Measurements from ENCODE around the gene TUBD1. TPM values are rescaled to one million over a fixed set of nuclear protein-coding genes. Genes with fewer than 3 reads are reported as not detected.
"Not testable (repeated sequence)": the region's sequence is repeated elsewhere in the genome, so short reads cannot be mapped to it uniquely, and the experiment has no call there.

Gene TUBD1
- total and polyA plus RNA-seq, 2 donors (not counting 1 experiment from before 2014, with no cell fraction given), result 5.7 to 20.0 TPM

GRCh38 chr17:59940697-59941096 lies 48.0 kb upstream of the TUBD1 start:
- H2AFZ ChIP-seq (ENCODE audit: insufficient read depth, low read depth, low read length, poor library complexity, severe bottlenecking); H3K9me3 Mint-ChIP-seq (ENCODE audit: insufficient read depth); H3K4me3 ChIP-seq (ENCODE audit: control extremely low read depth in 1 of 5, extremely low read depth in 1 of 5, insufficient read depth in 1 of 5, low read depth in 2 of 5, low read length in 4 of 5); H3K79me2 ChIP-seq (ENCODE audit: control insufficient read depth, insufficient read depth, low read length); H3K27me3 Mint-ChIP-seq; H3K4me1 ChIP-seq (ENCODE audit: control insufficient read depth in 2 of 2, insufficient read depth in 2 of 2, low read length in 2 of 2); POLR2A ChIA-PET; H3K27me3 ChIP-seq (replicated peaks in 1 of 4; ENCODE audit: control extremely low read depth in 1 of 4, control insufficient read depth in 3 of 4, insufficient read depth in 4 of 4, low read length in 3 of 4); DNase-seq; ATAC-seq (ENCODE audit: low read depth); H3K4me1 Mint-ChIP-seq; H3K27ac ChIP-seq (ENCODE audit: low read length in 2 of 2); H3K4me2 ChIP-seq (replicated peaks; ENCODE audit: low read depth, low read length, poor library complexity, severe bottlenecking); H3K27ac Mint-ChIP-seq; H4K20me1 ChIP-seq (ENCODE audit: control insufficient read depth, insufficient read depth, low read length, poor library complexity, severe bottlenecking); H3K4me3 Mint-ChIP-seq; intact Hi-C loops (cut with micrococcal nuclease); H3K9me3 ChIP-seq (ENCODE audit: control extremely low read depth in 1 of 3, control insufficient read depth in 2 of 3, insufficient read depth in 1 of 3, low read length in 2 of 3); H3K9ac ChIP-seq (ENCODE audit: low read length): not testable (repeated sequence)
- H3K36me3 ChIP-seq (replicated peaks in 1 of 2; ENCODE audit: control extremely low read depth in 1 of 2, control insufficient read depth in 1 of 2, extremely low read depth in 1 of 2, insufficient read depth in 2 of 2, low read length in 1 of 2), result peaks cover 0 to 45% of the 10 kb centered on the region in 2 experiments
- CTCF ChIA-PET, result interaction anchor here (1.5 kb wide), 1 partner anchor 26 kb away, joined by 5 read pairs; no protein-coding TSS in a partner anchor
- WGBS (ENCODE audit: insufficient coverage), result no CpG with 5 or more reads among the region's 3 CpGs

- H3K9me3 ChIP-seq (ENCODE audit: control extremely low read depth in 1 of 3, control insufficient read depth in 2 of 3, insufficient read depth in 1 of 3, low read length in 2 of 3); H3K4me2 ChIP-seq (replicated peaks; ENCODE audit: low read depth, low read length, poor library complexity, severe bottlenecking); H3K27me3 ChIP-seq (replicated peaks in 1 of 4; ENCODE audit: control extremely low read depth in 1 of 4, control insufficient read depth in 3 of 4, insufficient read depth in 4 of 4, low read length in 3 of 4); H3K4me1 Mint-ChIP-seq; H3K27me3 Mint-ChIP-seq; DNase-seq; H3K9ac ChIP-seq (ENCODE audit: low read length); intact Hi-C loops (cut with micrococcal nuclease); H3K9me3 Mint-ChIP-seq (ENCODE audit: insufficient read depth); ATAC-seq (ENCODE audit: low read depth); H3K27ac ChIP-seq (ENCODE audit: low read length in 2 of 2); H3K4me3 Mint-ChIP-seq; H3K4me1 ChIP-seq (ENCODE audit: control insufficient read depth in 2 of 2, insufficient read depth in 2 of 2, low read length in 2 of 2); H3K27ac Mint-ChIP-seq; H4K20me1 ChIP-seq (ENCODE audit: control insufficient read depth, insufficient read depth, low read length, poor library complexity, severe bottlenecking); H3K4me3 ChIP-seq (ENCODE audit: control extremely low read depth in 1 of 5, extremely low read depth in 1 of 5, insufficient read depth in 1 of 5, low read depth in 2 of 5, low read length in 4 of 5); H3K79me2 ChIP-seq (ENCODE audit: control insufficient read depth, insufficient read depth, low read length); H2AFZ ChIP-seq (ENCODE audit: insufficient read depth, low read depth, low read length, poor library complexity, severe bottlenecking): not testable (repeated sequence)
- H3K36me3 ChIP-seq (replicated peaks in 1 of 2; ENCODE audit: control extremely low read depth in 1 of 2, control insufficient read depth in 1 of 2, extremely low read depth in 1 of 2, insufficient read depth in 2 of 2, low read length in 1 of 2), result peaks cover 7 to 61% of the 10 kb centered on the region in 2 experiments
- POLR2A ChIA-PET, result interaction anchor here (0.6 kb wide), 1 partner anchor 1516 kb away, joined by 7 read pairs; no protein-coding TSS in a partner anchor
- WGBS (ENCODE audit: insufficient coverage), result no CpG with 5 or more reads among the region's 1 CpG
- CTCF ChIA-PET, result interaction anchor here (1.1 kb wide), 1 partner anchor 18 kb away, joined by 11 read pairs; no protein-coding TSS in a partner anchor
Measured at GRCh38 chr17:59933317-59933716, 40.6 kb upstream of the TUBD1 start.

GRCh38 chr17:59930768-59931167 lies 38.0 kb upstream of the TUBD1 start:
- H4K20me1 ChIP-seq (ENCODE audit: control insufficient read depth, insufficient read depth, low read length, poor library complexity, severe bottlenecking); H3K27me3 ChIP-seq (replicated peaks in 1 of 4; ENCODE audit: control extremely low read depth in 1 of 4, control insufficient read depth in 3 of 4, insufficient read depth in 4 of 4, low read length in 3 of 4); H3K4me2 ChIP-seq (replicated peaks; ENCODE audit: low read depth, low read length, poor library complexity, severe bottlenecking); H3K4me3 Mint-ChIP-seq; H3K9me3 Mint-ChIP-seq (ENCODE audit: insufficient read depth); H2AFZ ChIP-seq (ENCODE audit: insufficient read depth, low read depth, low read length, poor library complexity, severe bottlenecking); H3K27me3 Mint-ChIP-seq; ATAC-seq (ENCODE audit: low read depth); H3K79me2 ChIP-seq (ENCODE audit: control insufficient read depth, insufficient read depth, low read length); intact Hi-C loops (cut with micrococcal nuclease); H3K27ac ChIP-seq (ENCODE audit: low read length in 2 of 2); H3K27ac Mint-ChIP-seq; H3K9me3 ChIP-seq (ENCODE audit: control extremely low read depth in 1 of 3, control insufficient read depth in 2 of 3, insufficient read depth in 1 of 3, low read length in 2 of 3); H3K9ac ChIP-seq (ENCODE audit: low read length); H3K4me1 ChIP-seq (ENCODE audit: control insufficient read depth in 2 of 2, insufficient read depth in 2 of 2, low read length in 2 of 2); POLR2A ChIA-PET; H3K4me1 Mint-ChIP-seq; DNase-seq; H3K4me3 ChIP-seq (ENCODE audit: control extremely low read depth in 1 of 5, extremely low read depth in 1 of 5, insufficient read depth in 1 of 5, low read depth in 2 of 5, low read length in 4 of 5): not testable (repeated sequence)
- H3K36me3 ChIP-seq (replicated peaks in 1 of 2; ENCODE audit: control extremely low read depth in 1 of 2, control insufficient read depth in 1 of 2, extremely low read depth in 1 of 2, insufficient read depth in 2 of 2, low read length in 1 of 2), result peaks cover 7 to 61% of the 10 kb centered on the region in 2 experiments
- 100% methylated on average over 1 of the region's 3 CpGs for WGBS (ENCODE audit: insufficient coverage)
- CTCF ChIA-PET, result interaction anchor here (0.6 kb wide), 1 partner anchor 183 kb away, joined by 3 read pairs; no protein-coding TSS in a partner anchor

GRCh38 chr17:59930121-59930520 lies 37.4 kb upstream of the TUBD1 start:
- intact Hi-C loops (cut with micrococcal nuclease), result not testable (repeated sequence)

More at GRCh38 chr17:59930121-59930520, 37.4 kb upstream of the TUBD1 start:
- CTCF ChIA-PET; H3K4me2 ChIP-seq (replicated peaks; ENCODE audit: low read depth, low read length, poor library complexity, severe bottlenecking); H3K4me1 Mint-ChIP-seq; ATAC-seq (ENCODE audit: low read depth); H3K9me3 ChIP-seq (ENCODE audit: control extremely low read depth in 1 of 3, control insufficient read depth in 2 of 3, insufficient read depth in 1 of 3, low read length in 2 of 3); H3K27me3 Mint-ChIP-seq; DNase-seq; H4K20me1 ChIP-seq (ENCODE audit: control insufficient read depth, insufficient read depth, low read length, poor library complexity, severe bottlenecking); H3K27me3 ChIP-seq (replicated peaks in 1 of 4; ENCODE audit: control extremely low read depth in 1 of 4, control insufficient read depth in 3 of 4, insufficient read depth in 4 of 4, low read length in 3 of 4); H3K9ac ChIP-seq (ENCODE audit: low read length); H3K27ac ChIP-seq (ENCODE audit: low read length in 2 of 2); H3K9me3 Mint-ChIP-seq (ENCODE audit: insufficient read depth); H2AFZ ChIP-seq (ENCODE audit: insufficient read depth, low read depth, low read length, poor library complexity, severe bottlenecking); H3K79me2 ChIP-seq (ENCODE audit: control insufficient read depth, insufficient read depth, low read length); H3K4me1 ChIP-seq (ENCODE audit: control insufficient read depth in 2 of 2, insufficient read depth in 2 of 2, low read length in 2 of 2); POLR2A ChIA-PET; H3K27ac Mint-ChIP-seq; H3K4me3 ChIP-seq (ENCODE audit: control extremely low read depth in 1 of 5, extremely low read depth in 1 of 5, insufficient read depth in 1 of 5, low read depth in 2 of 5, low read length in 4 of 5); H3K4me3 Mint-ChIP-seq: not testable (repeated sequence)
- WGBS (ENCODE audit: insufficient coverage), result no CpG with 5 or more reads among the region's 2 CpGs
- peaks cover 7 to 63% of the 10 kb centered on the region in 2 experiments for H3K36me3 ChIP-seq (replicated peaks in 1 of 2; ENCODE audit: control extremely low read depth in 1 of 2, control insufficient read depth in 1 of 2, extremely low read depth in 1 of 2, insufficient read depth in 2 of 2, low read length in 1 of 2)
